ENCODE measurements around the gene EXD2. TPM values are rescaled to one million over a fixed set of nuclear protein-coding genes. Genes with fewer than 3 reads are reported as not detected.

Gene EXD2
- total and polyA plus RNA-seq, 10 of the 15 experiments (the other 5 are each of a cell fraction or from before 2014, with no cell fraction given) = 1.0 to 12.4 (median 4.6) TPM

DNA sequence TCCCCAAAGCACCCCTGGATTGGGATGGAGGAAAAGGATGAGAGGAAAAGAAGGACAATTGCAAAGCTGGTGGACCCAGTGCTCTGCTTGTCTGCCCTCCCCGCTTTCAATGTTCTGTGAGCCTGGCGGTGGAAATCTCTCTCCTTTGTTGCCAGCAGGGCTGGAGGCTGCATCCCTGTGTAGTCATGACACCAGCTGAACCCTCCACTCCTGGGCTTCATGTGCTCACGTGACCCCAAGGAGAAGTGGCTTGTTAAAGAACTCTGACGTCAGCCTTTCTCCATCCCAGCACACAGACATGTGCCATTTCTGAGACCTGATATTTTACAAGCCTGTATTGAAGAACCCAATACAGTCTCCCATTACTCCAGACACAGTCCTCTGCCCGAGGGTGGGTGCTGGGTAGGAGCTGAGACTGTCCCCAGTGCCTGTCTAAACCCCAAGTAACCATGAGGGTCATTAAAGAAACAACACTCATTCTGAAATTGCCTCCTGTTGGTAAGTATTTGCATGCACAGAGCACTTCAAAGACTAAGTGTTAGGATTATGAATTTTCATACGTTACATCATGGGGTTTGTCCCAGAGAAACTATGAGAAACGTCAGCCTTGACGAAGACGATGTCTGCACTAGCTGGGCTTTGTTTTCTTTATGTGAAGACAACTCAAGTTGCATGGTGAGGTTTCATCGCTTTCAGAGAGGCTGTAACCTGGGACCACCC is 90.3 kb downstream of the EXD2 start (continued):
- TF ChIP-seq ZBTB33 (IDR thresholded peaks at IDR 0.05) (no peak), TARDBP (IDR thresholded peaks at IDR 0.05; ENCODE audit: borderline replicate concordance) (no peak), RCOR1 (conservative IDR thresholded peaks at IDR 0.05; ENCODE audit: low read depth, low read length) (no peak), PKNOX1 (IDR thresholded peaks at IDR 0.05) (no peak), RELB (IDR thresholded peaks at IDR 0.05; ENCODE audit: low read depth) (no peak), NR2C2 (IDR thresholded peaks at IDR 0.05; ENCODE audit: borderline replicate concordance, control insufficient read depth, insufficient read length, low read depth) (no peak), PRDM15 (CRISPR knock-in tag; IDR thresholded peaks at IDR 0.05) (no peak), MTA2 (IDR thresholded peaks at IDR 0.05; ENCODE audit: low read depth) (peak; percentile 93), ZNF217 (IDR thresholded peaks at IDR 0.05) (no peak), NR2C1 (IDR thresholded peaks at IDR 0.05) (no peak), EGR1 (IDR thresholded peaks at IDR 0.05; ENCODE audit: borderline replicate concordance in 1 of 2, low read depth in 2 of 2, low read length in 2 of 2) (no peak), CBX5 (IDR thresholded peaks at IDR 0.05; ENCODE audit: low read depth) (no peak), HDAC6 (IDR thresholded peaks at IDR 0.05; ENCODE audit: unreplicated experiment) (no peak), EED (IDR thresholded peaks at IDR 0.05; ENCODE audit: low read depth) (0 out of 2 replicates have a peak, but pooled peaks have one; percentile 19), JUNB (IDR thresholded peaks at IDR 0.05) (peak; percentile 80), POU2F2 (IDR thresholded peaks at IDR 0.05; ENCODE audit: borderline replicate concordance, low read depth, low read length) (peak; percentile 95; the same call in 2 of the 3 replicates), IKZF1 (conservative IDR thresholded peaks at IDR 0.05) (peak; percentile 37), ATF2 (IDR thresholded peaks at IDR 0.05; ENCODE audit: low read length) (peak; percentile 61; the same call in 1 of the 2 replicates), ZNF24 (IDR thresholded peaks at IDR 0.05) (no peak), RFX5 (IDR thresholded peaks at IDR 0.05; ENCODE audit: low read depth, low read length) (no peak), POLR2AphosphoS2 (IDR thresholded peaks at IDR 0.05; ENCODE audit: low read depth, low read length) (no peak)
